GM18867 (cell line): ENCODE measurements around the gene CHCHD6.

Experiments
- ATAC-seq: cut with Tn5 transposase; IDR thresholded peaks from one replicate; pipeline ENCODE4 v1.9.1; 2021; ENCODE audit warnings: mild to moderate bottlenecking, moderate library complexity; ENCODE audit not compliant: unreplicated experiment

Gene CHCHD6

DNA sequence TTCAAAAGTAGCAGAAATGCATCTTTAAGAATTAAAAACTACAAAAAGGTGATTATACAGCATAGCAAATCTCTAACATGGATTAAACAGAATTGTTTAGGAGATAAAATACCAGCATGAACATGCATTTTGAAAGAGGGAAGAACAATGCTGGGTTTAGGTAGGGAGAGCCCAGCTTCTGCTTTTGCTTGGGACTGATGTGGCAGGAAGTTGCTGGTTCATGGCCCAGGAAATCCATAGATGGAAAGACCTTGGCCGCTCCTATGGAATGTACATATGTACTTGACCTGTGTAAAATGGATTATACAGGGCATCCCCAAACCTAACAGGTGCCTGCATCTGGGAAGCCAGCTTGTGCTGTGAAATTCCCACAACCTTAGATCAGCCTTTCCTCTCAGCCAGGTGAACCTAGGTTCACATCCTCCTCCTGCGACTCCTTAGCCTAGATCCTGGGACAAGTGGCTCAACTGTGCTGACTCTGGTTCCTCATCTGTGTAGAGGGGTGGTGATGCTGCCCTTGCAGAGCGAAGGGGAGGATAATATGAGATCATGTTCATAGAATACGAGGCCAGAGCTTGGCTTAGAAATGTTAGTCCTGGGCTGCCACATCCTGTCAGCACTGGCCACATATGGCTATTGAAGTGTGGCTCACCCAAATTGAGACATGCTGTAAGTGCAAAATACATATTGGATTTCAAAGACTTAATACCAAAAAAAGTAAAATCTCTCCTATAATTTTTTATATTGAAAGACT, 231.9 kb downstream of the CHCHD6 start:
- ATAC-seq: no peak

DNA sequence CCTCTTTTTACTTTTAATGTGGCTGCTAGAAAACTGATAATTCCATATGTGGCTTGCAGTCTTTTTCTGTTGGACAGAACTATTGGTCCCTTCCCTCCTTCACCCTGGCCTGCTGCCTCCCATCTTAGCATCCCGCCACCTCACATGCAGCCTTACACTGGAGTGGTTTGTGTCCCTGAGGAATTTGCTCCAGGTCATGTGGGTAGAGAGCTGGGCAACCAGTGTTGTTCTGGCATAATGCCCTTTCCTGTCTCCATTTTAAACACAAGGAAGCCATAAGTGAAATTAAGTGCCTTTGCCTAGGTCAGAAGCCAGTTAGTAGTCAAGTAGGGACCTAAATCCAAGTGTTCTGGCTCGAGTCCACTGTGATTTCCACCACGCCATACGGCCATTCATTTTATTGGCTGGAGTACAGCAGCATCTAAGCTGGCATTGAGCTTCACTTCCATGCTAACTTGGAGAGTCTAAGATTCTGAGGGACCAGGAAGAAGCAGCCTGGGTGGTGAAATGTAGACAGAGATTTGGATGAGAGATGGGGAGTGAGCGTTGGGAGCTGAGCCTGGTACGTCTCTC, 232.9 kb downstream of the CHCHD6 start:
- no peak for ATAC-seq

DNA sequence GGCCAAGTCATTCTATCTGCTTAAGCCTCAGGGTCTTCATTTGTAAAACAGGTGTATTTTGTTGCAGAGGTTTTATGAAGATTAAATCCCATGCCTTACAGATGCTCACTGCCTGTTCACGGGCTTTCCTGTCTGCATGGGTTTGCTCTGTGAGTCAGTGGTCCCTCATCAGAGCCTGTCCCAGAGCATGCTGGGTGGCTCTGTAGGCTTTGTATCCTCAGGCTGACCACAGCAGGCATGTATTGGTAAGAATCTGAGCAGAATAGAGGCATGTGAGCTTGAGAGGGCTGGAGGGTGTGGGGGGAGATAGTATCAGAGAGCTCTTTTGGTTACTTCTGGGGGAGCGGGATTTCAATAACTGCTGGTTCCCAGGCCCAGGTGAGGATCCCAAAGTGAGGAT, 233.5 kb downstream of the CHCHD6 start:
- ATAC-seq: no peak

DNA sequence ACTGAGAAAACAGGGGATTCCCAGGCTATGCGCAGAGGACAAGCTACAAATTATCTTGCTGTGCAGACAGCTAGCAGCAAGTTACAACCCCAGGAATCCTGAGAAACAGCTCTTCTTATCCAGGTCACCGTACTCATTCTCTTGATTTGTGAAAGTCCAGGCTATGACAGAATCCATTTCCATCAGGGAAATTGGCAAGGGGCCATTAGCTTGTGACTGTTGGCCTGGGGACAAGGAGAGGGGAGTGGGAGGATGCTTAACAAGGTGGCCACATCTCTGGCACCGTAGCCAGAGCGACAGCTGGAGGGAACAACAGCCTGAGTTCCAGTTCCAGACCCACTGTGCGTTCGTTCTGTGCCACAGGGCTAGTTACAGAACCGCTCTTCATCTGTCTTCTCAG, 233.9 kb downstream of the CHCHD6 start:
- ATAC-seq: no peak

DNA sequence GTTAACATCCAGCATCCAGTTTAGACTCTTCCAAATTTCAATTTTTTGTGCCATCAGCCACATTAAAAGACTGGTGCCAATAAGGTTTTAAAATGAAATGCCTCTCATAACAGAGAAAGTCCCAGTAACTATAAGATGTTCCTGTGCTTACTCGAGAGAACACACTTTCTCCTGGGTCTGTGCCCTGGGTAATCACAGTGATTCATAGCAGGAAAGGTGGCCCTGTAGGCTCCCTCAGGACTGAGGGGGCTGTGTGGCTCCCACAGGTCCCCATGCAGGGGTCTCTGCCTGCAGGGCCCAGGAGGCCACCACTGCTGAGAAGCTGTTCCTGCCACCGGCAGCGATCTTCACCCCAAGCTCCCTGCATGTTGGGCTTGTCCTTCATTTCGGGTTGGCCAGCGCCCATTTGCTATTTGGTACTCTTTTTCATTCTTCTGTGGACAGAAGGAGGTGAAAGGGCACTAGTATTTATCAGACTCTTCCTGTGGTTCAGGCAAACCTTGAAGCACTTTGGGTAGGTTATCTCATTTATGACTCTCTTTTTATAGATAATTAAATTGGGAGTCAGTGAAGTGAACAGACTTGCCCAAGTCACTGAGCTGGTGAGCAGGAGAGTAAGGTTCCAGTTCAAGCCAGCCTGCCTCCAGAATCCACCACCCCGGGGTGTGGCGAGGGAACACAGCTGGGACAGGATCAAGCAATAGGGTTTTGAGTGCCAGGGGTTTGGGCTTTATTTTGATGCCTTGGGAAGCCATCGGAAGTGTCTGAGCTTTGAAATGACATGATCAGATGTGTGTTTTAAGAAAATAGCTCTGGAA, 234.7 kb downstream of the CHCHD6 start:
- ATAC-seq: no peak

DNA sequence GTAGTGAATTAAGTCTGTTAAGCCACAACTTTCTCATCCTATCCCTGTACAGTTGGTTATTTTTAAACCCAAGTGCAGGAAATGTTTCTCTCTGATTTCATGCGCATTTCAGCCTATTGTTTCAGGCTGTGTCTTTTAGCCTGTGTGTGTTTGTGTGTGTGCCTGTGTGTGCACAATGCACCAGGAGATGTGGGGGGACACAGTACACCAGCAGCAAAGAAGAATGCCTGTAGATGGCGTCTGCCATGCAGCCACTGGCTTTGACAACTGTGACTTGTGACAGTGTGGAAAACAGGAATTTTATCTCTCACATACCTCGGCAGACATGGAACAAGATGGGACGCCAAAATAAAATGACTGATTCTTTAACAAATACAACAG, 235.3 kb downstream of the CHCHD6 start:
- ATAC-seq: no peak

DNA sequence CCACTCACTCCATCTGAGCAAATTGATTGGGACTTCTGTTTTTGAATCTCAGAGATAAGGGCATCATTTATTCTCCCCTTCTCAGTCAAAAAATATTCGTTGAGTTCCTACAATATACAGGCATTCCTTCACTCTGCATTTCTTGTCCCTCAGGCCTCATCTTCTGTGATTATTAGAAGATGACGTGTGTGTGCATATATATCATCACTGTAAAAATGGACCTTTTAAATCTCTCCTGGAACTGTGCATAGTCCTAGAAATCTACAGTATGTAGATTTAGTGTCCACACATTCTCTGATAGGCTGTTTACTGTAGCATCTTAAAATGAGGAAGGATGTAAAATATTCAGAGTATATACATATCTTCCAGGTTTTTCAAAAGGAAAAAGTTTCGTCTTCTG, 235.7 kb downstream of the CHCHD6 start:
- ATAC-seq: no peak

DNA sequence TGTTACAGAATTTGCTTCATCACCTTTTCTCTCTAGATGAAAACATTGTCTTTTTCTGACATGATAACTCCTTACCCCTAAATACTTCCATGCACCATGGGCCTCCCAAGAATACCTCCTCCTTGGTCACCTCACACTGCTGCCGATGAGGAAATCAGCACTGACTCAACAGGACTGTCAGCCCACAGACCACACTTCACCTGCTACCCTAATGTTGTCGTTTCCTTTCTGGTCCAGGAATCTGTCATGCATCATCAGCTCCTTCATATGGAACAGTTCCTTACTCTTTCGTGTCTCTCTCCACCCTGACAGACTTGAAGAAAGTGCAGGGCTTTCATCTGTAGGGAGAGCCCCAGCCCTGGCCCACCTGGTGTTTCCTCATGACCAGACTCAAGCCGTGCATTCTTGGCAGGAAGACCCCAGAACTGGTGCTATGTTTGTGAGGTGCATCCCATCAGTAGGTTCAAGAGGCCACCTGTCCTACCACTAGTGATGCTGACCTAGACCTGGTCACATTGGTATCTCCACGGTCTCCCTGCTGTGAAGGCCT, 237.8 kb downstream of the CHCHD6 start:
- ATAC-seq: no peak

DNA sequence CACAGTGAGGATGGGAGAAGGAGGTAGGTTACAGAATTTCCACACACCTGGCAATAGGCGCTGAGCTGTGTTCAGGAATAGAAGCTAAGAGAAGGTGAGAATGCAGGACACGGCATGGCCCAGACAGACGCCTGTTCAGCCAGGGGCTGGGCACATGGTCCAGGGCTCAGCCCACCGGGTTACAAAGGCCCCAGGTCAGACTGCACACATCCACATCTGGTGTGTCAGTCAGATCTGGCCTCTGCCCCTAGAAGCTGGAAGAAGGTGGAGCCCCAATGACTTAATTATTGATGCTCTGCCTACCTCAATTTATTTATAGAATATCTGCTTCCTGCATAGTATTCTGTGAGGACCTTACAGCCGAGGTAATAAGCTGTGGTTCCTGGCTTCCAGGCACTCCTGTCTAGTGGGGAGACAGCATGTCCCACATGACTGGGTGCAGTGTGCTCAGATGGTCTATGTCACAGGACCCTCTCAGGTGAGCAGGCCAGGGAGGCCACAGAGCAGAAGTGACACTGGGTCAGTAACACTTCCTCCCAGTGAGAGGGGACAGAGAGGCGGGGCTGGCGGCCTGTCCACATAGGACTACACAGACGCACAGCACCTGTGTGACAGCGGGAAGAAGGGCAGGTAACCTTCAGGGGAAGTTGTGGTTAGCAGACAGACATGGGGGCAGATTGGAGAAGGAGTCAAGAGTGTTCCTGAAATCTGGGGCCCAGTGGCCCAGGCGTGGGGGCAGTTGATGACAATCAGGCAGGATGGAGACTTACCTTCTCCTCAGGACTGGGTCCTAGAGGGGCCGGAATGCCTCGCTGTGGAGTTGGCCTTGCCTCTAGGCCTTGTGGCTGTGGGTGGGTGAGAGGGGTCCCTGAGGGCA, 240.3 kb downstream of the CHCHD6 start:
- no peak for ATAC-seq

DNA sequence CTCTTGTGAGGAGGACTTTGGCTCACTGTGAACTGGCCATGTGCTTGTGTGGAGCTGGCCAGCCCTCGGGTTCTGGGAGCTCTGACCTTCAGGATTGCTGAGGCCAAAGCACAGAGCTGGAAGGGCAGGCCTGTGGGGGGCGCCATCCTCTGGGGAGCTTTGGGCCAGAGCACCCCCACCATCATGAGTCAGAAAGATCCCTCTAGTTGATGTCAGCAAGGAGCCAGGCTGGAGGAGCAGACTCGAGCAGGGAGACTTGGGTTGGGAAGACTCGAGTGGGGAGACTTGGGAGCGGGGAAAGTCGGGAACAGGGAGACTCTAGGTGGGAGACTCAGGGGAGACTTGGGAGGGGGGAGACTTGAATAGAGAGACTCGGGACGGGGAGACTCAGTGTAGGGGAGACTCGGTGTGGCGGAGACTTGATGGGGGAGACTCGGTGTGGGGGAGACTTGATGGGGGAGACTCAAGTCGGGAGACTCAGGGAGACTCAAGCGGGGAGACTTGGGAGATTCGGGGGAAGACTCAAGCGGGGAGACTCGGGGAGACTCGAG, 241.2 kb downstream of the CHCHD6 start:
- ATAC-seq: no peak

DNA sequence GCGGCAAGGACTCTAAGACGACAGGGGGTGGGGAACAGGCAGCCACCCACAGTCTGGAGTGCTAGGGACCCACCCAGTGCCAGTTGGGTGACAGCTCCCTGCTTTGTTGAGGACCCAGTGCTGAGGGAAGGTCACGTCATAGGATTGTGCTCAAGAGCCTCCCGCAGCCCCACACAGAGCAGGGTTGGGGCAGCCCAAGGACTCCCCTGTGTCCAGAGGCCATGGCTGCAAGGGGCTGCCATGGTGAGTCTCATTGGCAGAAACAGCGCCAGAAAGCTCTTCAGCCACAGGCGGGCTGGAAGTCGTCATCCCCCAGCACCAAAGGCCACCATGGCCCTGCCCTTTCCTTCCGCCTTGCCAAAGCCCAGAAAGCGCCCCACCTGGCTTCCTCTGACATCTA, 241.9 kb downstream of the CHCHD6 start:
- no peak for ATAC-seq

DNA sequence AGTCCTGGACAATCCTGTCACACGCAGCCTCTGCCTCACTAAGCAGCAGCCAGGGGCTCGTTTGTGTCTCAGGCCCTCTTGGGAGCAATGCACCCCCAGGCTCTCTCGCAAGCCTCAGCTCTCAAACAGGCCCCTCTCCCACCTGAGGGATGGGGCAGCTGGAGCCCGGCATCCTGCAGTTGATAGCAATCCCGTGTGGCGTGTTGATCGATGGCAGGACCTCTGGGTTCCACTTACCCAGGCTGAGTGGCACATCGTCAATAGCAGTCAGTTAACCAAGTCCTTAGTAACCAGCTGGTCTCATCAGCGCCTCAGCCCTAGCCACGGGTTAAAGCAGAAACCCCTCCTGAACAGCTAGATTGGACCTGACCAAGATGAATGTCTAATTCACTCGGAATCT, 242.4 kb downstream of the CHCHD6 start:
- ATAC-seq: no peak

DNA sequence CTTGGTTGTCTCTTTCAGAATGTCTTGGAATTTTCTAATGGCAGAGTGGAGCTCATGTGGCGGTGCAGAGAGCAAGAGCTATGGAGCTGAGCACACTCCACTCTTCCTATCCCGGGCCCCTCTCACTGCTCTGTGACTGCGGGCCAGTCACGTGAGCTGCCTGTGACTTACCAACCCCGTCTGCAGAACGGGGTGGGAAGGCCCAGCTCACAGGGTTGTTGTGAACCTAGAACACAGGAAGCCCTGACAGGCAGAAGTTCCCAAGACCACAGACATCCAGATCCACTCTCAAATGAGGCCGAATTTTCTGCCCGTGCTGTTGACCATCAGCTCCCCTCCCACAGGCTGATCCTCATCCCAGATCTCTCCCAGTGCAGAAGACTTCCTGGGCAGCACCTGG, 243.4 kb downstream of the CHCHD6 start:
- no peak for ATAC-seq

DNA sequence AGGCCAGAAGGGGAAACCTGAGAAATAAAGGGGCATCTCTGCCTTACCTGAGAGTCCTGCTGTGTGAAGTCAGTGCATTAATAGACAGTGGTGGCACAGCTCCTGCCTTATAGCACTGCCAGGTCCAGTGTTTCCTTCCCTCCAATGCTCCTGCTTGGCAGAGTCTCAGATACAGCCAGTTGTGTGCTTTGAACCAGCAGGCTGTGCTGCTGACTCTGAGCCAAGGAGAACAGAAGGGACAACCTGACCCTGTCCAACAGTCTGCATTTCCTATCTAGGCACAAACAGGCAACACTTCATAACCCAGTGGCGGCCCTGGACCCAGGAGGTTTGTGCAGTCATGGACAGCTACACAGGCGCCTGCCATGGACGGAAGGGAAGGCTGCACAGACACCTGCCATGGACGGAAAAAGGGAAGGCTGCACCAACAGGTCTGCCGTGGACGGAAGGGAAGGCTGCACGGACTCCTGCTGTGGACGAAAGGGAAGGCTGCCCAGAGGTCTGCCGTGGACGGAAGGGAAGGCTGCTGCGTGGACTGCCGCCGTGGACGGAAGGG, 245.0 kb downstream of the CHCHD6 start:
- ATAC-seq: no peak

DNA sequence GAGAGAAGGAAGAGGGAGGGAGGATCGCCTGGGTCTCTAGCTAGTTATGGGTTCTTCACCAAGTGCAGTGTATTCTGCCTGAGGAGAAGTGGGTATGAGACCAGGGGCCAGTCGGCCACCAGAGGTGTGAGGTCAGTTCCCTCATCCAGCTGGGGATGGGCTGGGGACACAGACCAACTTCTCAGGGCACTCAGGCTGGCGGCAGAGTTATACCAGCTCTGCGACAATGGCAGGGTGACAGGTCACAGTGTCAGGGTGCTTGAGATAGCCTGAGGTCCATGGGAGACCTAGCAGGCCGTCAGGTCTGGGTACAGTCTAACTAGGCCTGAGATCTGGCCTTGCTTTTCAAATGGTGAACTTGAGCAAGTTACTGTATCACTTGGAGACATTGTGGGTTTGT, 247.5 kb downstream of the CHCHD6 start:
- ATAC-seq: no peak

DNA sequence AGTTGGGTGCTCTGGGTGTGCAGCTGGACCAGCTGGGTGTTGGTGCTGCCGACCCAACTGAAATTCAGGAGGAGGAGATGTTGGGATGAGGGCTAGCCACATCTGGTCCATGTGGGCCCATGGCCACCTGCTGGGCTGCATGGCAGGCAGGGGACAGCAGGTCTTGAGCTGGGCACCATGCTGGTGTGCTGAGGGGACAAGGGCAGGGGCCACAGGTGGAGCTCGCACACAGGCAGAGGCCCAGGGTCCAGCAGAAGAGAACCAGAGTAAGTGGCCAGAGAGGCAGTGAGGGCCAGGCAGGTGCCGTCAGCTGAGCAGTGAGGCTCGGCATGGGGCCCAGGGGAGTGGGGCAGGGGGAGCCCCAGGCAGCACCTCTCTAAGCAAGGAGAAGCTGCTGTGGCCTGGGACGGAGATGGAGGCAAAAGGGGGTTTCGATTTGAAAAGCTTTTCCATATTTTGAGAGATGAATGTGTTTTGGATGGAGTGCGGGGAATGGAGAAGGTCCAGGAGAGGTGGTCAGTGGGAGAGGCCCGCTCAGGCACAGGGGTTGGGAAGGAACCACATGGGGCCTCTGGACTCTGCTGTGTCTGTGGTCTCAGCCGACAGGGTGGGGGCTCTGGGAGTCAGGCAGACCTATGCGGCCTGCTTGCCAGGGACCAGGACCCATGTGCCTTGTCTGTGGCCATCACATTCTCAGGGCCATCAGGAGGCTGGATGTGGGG, 248.4 kb downstream of the CHCHD6 start:
- ATAC-seq: no peak

DNA sequence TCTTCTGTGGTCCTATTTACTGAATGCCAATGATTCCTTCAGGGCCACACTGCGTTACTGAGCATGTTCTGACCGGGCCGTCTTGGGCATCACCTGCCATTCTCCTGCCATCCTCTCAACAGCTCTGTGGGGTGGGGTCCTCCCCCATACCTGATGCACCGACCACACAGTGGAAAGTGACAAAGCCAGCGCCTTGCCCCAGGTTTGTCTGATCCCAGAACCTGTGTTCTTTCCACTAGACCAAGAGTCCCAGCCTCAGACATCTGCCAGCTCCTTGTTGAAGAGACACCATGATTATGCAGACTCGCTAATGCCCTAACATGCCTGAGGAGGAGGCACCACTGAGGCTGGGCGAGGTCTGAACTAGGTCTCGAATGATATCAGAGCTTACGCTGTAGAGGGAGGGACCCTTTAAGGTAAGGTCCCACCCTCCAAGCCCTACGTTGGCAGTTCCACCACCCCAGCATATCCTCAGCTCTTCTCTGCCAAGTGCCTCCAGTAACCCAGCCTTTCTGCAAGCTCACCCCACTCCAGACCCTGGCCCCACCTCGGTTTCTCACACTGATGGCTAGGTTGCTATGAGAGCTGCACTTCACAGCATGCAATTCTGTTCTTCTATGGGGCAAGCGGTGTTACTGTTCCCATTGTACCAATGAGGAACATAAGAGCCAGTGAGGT, 249.1 kb downstream of the CHCHD6 start:
- ATAC-seq: no peak

DNA sequence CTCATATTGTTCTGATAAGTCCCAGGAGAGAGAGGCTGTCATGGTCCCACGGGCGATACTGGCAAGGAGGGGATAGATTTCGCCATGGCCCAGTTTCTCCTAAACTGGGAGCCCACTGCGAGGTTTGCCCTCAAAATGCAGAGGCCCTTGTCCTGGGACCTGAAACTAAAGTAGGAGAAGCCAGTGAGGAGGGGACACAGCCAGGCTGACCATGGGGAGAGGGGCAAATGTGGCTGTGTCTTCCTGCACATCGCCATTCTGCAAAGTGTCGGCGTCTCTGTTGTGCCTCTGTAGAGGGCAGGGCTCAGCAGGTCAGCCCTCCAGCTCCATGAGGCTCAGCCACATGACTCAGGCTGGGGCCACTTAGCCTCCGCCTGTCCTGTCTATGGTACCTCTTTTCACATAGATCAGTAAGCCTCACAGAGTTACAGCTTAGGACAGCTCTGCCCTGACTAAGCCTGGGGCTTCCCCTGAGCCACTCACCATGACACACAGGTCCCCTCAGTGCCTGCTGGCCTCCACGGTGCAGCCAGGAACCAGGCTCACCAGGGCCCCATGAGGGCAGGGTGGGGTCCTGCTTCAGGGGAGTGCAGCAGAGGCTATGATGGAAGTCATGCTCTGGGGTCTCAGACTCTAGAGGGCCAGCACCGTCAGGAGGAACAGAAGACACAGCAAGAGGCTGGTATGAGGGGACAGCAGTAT, 250.3 kb downstream of the CHCHD6 start:
- peak; percentile 69 for ATAC-seq
